Prostate gland (tissue), 2 donors: ENCODE results near the gene MYOZ1.
"Not testable (repeated sequence)": the region's sequence is repeated elsewhere in the genome, so short reads cannot be mapped to it uniquely, and the experiment has no call there.

Experiments
- POLR2A ChIP-seq: fragments of 450-650 bp; IDR thresholded peaks from one replicate; pipeline ENCODE4 v1.6.1; 2016; ENCODE audit warnings: antibody characterized with exemption, mild to moderate bottlenecking
- TF ChIP-seq, protein P1 (sequence below), 4 experiments: fragments of 200-600 bp in 2 of 4; fragments of 450-650 bp in 2 of 4; sonication (generic) in 2 of 4; IDR thresholded peaks; 1 replicate in 3 of 4; 2 replicates in 1 of 4; pipeline ENCODE4 v1.5.1; 2016 to 2019; ENCODE audit warnings: antibody characterized with exemption in 4 of 4, mild to moderate bottlenecking in 2 of 4, moderate library complexity in 2 of 4

- TF ChIP-seq, protein P1, sequence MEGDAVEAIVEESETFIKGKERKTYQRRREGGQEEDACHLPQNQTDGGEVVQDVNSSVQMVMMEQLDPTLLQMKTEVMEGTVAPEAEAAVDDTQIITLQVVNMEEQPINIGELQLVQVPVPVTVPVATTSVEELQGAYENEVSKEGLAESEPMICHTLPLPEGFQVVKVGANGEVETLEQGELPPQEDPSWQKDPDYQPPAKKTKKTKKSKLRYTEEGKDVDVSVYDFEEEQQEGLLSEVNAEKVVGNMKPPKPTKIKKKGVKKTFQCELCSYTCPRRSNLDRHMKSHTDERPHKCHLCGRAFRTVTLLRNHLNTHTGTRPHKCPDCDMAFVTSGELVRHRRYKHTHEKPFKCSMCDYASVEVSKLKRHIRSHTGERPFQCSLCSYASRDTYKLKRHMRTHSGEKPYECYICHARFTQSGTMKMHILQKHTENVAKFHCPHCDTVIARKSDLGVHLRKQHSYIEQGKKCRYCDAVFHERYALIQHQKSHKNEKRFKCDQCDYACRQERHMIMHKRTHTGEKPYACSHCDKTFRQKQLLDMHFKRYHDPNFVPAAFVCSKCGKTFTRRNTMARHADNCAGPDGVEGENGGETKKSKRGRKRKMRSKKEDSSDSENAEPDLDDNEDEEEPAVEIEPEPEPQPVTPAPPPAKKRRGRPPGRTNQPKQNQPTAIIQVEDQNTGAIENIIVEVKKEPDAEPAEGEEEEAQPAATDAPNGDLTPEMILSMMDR (IDR thresholded peaks at IDR 0.05): not testable (repeated sequence)
- TF ChIP-seq POLR2A: not testable (repeated sequence)
These were observed 25.0 kb upstream of the MYOZ1 start for GRCh38 chr10:73666153-73666809.
